SK-N-DZ (cell line): ENCODE results near the gene FGF22.
A peak's percentile ranks its signal among the peaks of the same experiment; 100 is the strongest.
"Not testable (repeated sequence)": the region's sequence is repeated elsewhere in the genome, so short reads cannot be mapped to it uniquely, and the experiment has no call there.

ENCODE experiments used
- DNase-seq: peaks from one replicate; pipeline ENCODE4 v3.0.0-alpha.2; 2015; ENCODE audit warnings: low spot score

FGF22 gene

GRCh38 chr19:621819-622218, 17.9 kb upstream of the FGF22 start:
- no peak for DNase-seq

- DNase-seq: no peak
Observed at GRCh38 chr19:622666-623065, 17.0 kb upstream of the FGF22 start.

- DNase-seq: no peak
Observed at GRCh38 chr19:623175-623916, 16.3 kb upstream of the FGF22 start.

- no peak for DNase-seq
Observed at GRCh38 chr19:623974-624373, 15.7 kb upstream of the FGF22 start.

GRCh38 chr19:624433-625109, 15.1 kb upstream of the FGF22 start:
- DNase-seq: no peak

- DNase-seq: no peak
Observed at GRCh38 chr19:625257-625656, 14.4 kb upstream of the FGF22 start.

- DNase-seq: not testable (repeated sequence)
Observed at GRCh38 chr19:626566-626965, 13.1 kb upstream of the FGF22 start.

- no peak for DNase-seq
Observed at GRCh38 chr19:628168-628567, 11.5 kb upstream of the FGF22 start.

- peak; percentile 74 for DNase-seq
Observed at GRCh38 chr19:629515-629914, 10.2 kb upstream of the FGF22 start.

- DNase-seq: no peak
Observed at GRCh38 chr19:629961-630714, 9.5 kb upstream of the FGF22 start.

GRCh38 chr19:632579-633067, 7.1 kb upstream of the FGF22 start:
- DNase-seq: peak; percentile 48

GRCh38 chr19:633068-633785, 6.5 kb upstream of the FGF22 start, which contains the start of gene POLRMT:
POLRMT (minus strand) TSS chr19:633537; CDS start chr19:633512, 25 bp downstream.
- DNase-seq: peak; percentile 98

GRCh38 chr19:633786-634639, 5.7 kb upstream of the FGF22 start:
- DNase-seq: no peak

- no peak for DNase-seq
Observed at GRCh38 chr19:634975-635652, 4.6 kb upstream of the FGF22 start.

GRCh38 chr19:638906-639252, 800 bp upstream of the FGF22 start:
- no peak for DNase-seq

- DNase-seq: no peak
Observed at GRCh38 chr19:640161-640558, 481 bp downstream of the FGF22 start.

GRCh38 chr19:640606-641189, 1.0 kb downstream of the FGF22 start:
- no peak for DNase-seq

- no peak for DNase-seq
Observed at GRCh38 chr19:641702-642101, 2.0 kb downstream of the FGF22 start.
